ENCODE data around the gene LSAMP. TPM values are rescaled to one million over a fixed set of nuclear protein-coding genes. Genes with fewer than 3 reads are reported as not detected.

Gene LSAMP
- total and polyA plus RNA-seq, 2 donors (not counting 3 experiments of a cell fraction or from before 2014, with no cell fraction given) = not detected

DNA sequence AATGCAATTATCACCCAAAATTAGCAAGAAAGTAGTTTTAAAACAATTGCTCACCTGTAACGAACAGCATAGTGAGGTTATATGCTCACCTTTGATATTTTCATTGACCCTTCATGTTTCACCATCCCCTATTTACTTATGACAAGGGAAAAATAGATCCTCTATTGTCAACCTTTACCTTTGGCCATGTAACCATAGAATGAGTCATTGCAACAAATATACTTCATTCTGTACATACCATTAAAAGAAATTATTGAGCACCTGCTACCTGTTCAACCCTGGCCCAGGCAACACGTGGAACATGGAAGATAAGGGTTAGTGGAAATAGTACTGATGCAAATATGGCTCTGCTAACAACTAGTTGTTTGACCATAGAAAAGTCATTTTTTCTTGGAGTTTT lies 20.2 kb downstream of the LSAMP start:
- H3K4me3 ChIP-seq (replicated peaks in 1 of 3; ENCODE audit: insufficient read depth in 1 of 3, low read depth in 1 of 3, low read length in 3 of 3) = no peak overlapping the region
- FAIRE-seq (no peak), DNase-seq (ENCODE audit: low read depth, low spot score) (no peak)
- H2AFZ ChIP-seq (ENCODE audit: low read depth, low read length) = no peak overlapping the region
- CTCF ChIA-PET = no interaction called here
- no peaks in the 10 kb centered on the region for H3K9me1 ChIP-seq (replicated peaks; ENCODE audit: control insufficient read depth, extremely low read depth, insufficient read depth, low read length)
- H3K9me3 ChIP-seq (replicated peaks; ENCODE audit: control insufficient read depth, insufficient read depth, low read length) = no peaks in the 10 kb centered on the region
- H3K36me3 ChIP-seq (ENCODE audit: control insufficient read depth in 2 of 2, extremely low read depth in 1 of 2, insufficient read depth in 2 of 2, low read length in 2 of 2) = no peaks in the 10 kb centered on the region
- H3K79me2 ChIP-seq (ENCODE audit: control insufficient read depth, insufficient read depth, low read length) = no peaks in the 10 kb centered on the region
- BruUV-seq (replicated peaks) = no TSS peak
- intact Hi-C loops (cut with micrococcal nuclease) (no loop called here), dilution Hi-C loops (cut with MboI; ENCODE audit: extremely low pct_ligation_motif_present, low sequenced_read_pairs) (no loop called here)
- H3K27me3 ChIP-seq (ENCODE audit: control insufficient read depth in 2 of 2, insufficient read depth in 2 of 2, low read length in 2 of 2) = no peaks in the 10 kb centered on the region
- POLR2A ChIA-PET = no interaction called here
- H3K27ac ChIP-seq (ENCODE audit: insufficient read depth, low read depth, low read length) = no peak overlapping the region
- no peak overlapping the region for H3K4me2 ChIP-seq (ENCODE audit: insufficient read depth, low read length)
- no peak for TF ChIP-seq EZH2 (IDR thresholded peaks at IDR 0.05; ENCODE audit: borderline replicate concordance, low read depth, low read length, severe bottlenecking)
- no peak for TF ChIP-seq POLR2A (IDR thresholded peaks at IDR 0.05; ENCODE audit: low read depth, low read length)
- TF ChIP-seq MAX (IDR thresholded peaks at IDR 0.05; ENCODE audit: insufficient read depth, insufficient read length) = no peak
- TF ChIP-seq GATA2 (IDR thresholded peaks at IDR 0.05; ENCODE audit: insufficient read depth, insufficient read length, low read depth, low read length) = no peak
- H4K20me1 ChIP-seq (replicated peaks; ENCODE audit: control insufficient read depth, extremely low read depth, insufficient read depth, low read length) = no peaks in the 10 kb centered on the region
- no peak overlapping the region for H3K9ac ChIP-seq (replicated peaks; ENCODE audit: extremely low read depth, insufficient read depth, low read length)
- no peaks in the 10 kb centered on the region for H3K4me1 ChIP-seq (ENCODE audit: control insufficient read depth, extremely low read depth, insufficient read depth, low read length)

DNA sequence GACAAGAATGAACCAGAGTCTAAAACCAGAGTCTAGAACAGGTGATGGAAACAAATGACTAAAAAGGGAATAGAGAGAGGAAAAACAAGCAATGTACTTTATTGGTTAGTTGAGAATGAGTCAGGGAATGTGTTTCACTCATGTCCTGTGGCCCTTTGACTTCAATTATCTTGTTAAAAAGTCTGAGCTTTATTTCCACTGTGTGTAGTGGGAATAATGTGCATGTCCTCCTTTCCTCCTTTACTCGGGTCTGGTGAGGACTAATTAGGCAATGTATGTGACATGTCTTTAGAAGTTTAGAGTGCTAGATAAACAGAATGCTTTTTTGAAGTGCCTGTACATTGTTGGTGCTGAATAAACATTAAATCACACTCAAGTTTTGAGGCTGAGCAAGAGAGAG lies 21.3 kb downstream of the LSAMP start:
- dilution Hi-C loops (cut with MboI; ENCODE audit: extremely low pct_ligation_motif_present, low sequenced_read_pairs) = no loop called here
- no peak for FAIRE-seq
- DNase-seq (ENCODE audit: low read depth, low spot score) = no peak

More for the DNA sequence above, 21.3 kb downstream of the LSAMP start:
- Histone ChIP-seq H3K9me1 (replicated peaks; ENCODE audit: control insufficient read depth, extremely low read depth, insufficient read depth, low read length) (no peaks in the 10 kb centered on the region), H3K27ac (ENCODE audit: insufficient read depth, low read depth, low read length) (no peak overlapping the region), H3K4me2 (ENCODE audit: insufficient read depth, low read length) (no peak overlapping the region), H3K9ac (replicated peaks; ENCODE audit: extremely low read depth, insufficient read depth, low read length) (no peak overlapping the region), H3K27me3 (ENCODE audit: control insufficient read depth in 2 of 2, insufficient read depth in 2 of 2, low read length in 2 of 2) (no peaks in the 10 kb centered on the region), H3K79me2 (ENCODE audit: control insufficient read depth, insufficient read depth, low read length) (no peaks in the 10 kb centered on the region), H3K4me3 (replicated peaks in 1 of 3; ENCODE audit: insufficient read depth in 1 of 3, low read depth in 1 of 3, low read length in 3 of 3) (no peak overlapping the region), H3K9me3 (replicated peaks; ENCODE audit: control insufficient read depth, insufficient read depth, low read length) (no peaks in the 10 kb centered on the region), H4K20me1 (replicated peaks; ENCODE audit: control insufficient read depth, extremely low read depth, insufficient read depth, low read length) (no peaks in the 10 kb centered on the region), H3K36me3 (ENCODE audit: control insufficient read depth in 2 of 2, extremely low read depth in 1 of 2, insufficient read depth in 2 of 2, low read length in 2 of 2) (no peaks in the 10 kb centered on the region), H2AFZ (ENCODE audit: low read depth, low read length) (no peak overlapping the region), H3K4me1 (ENCODE audit: control insufficient read depth, extremely low read depth, insufficient read depth, low read length) (no peaks in the 10 kb centered on the region)
- ChIA-PET CTCF (no interaction called here), POLR2A (no interaction called here)
- BruUV-seq (replicated peaks) = no TSS peak
- TF ChIP-seq POLR2A (IDR thresholded peaks at IDR 0.05; ENCODE audit: low read depth, low read length) = no peak
- TF ChIP-seq CTCF (IDR thresholded peaks at IDR 0.05; ENCODE audit: extremely low read depth in 1 of 2, insufficient read depth in 1 of 2, low read depth in 1 of 2, low read length in 2 of 2) = no peak
- TF ChIP-seq MYC (IDR thresholded peaks at IDR 0.05; ENCODE audit: low read depth, low read length) = no peak
- no peak for TF ChIP-seq GATA2 (IDR thresholded peaks at IDR 0.05; ENCODE audit: insufficient read depth, insufficient read length, low read depth, low read length)
- TF ChIP-seq MAX (IDR thresholded peaks at IDR 0.05; ENCODE audit: insufficient read depth, insufficient read length) = no peak
- no peak for TF ChIP-seq JUN (IDR thresholded peaks at IDR 0.05; ENCODE audit: borderline replicate concordance, insufficient read depth, insufficient read length, low read depth)
- TF ChIP-seq POLR2AphosphoS5 (IDR thresholded peaks at IDR 0.05; ENCODE audit: insufficient read depth, low read depth, low read length) = no peak
- no peak for TF ChIP-seq EZH2 (IDR thresholded peaks at IDR 0.05; ENCODE audit: borderline replicate concordance, low read depth, low read length, severe bottlenecking)
- no peak for TF ChIP-seq FOS (IDR thresholded peaks at IDR 0.05; ENCODE audit: borderline replicate concordance, insufficient read depth, low read length)
- intact Hi-C loops (cut with micrococcal nuclease) = no loop called here
